GM23338 (cell line): Measurements from ENCODE around the gene TAS2R4.

Source experiments
- CTCF ChIP-seq, 2 experiments: fragments of 200-600 bp in 1 of 2; sonication (generic) in 1 of 2; conservative IDR thresholded peaks; 2 replicates each; pipeline versions ENCODE4 v1.5.1 to v1.6.1; 2016 to 2017; ENCODE audit warnings: antibody characterized with exemption in 2 of 2, low read depth in 2 of 2, mild to moderate bottlenecking in 2 of 2, moderate library complexity in 1 of 2
- EZH2 ChIP-seq: fragments of 200-600 bp; sonication (generic); IDR thresholded peaks from one replicate; pipeline ENCODE4 v1.8.0; 2017; ENCODE audit warnings: antibody characterized with exemption, mild to moderate bottlenecking, low read depth; ENCODE audit not compliant: unreplicated experiment
- EZH2phosphoT487 ChIP-seq: fragments of 200-600 bp; sonication (generic); IDR thresholded peaks from one replicate; pipeline ENCODE4 v1.8.1; 2018; ENCODE audit warnings: antibody characterized with exemption; ENCODE audit not compliant: unreplicated experiment
- JUNB ChIP-seq: IDR thresholded peaks from one replicate; pipeline ENCODE4 v1.6.1; 2016; ENCODE audit warnings: antibody characterized with exemption; ENCODE audit not compliant: unreplicated experiment
- POLR2AphosphoS5 ChIP-seq: IDR thresholded peaks from 2 replicates; pipeline ENCODE4 v1.6.1; 2016; ENCODE audit warnings: antibody characterized with exemption, low read depth
- ZNF462 ChIP-seq: fragments of 250-450 bp; sonication (Bioruptor Pico); IDR thresholded peaks from 2 replicates; pipeline ENCODE4 v1.5.0; 2020; ENCODE audit warnings: mild to moderate bottlenecking, moderate library complexity

GRCh38 chr7:141820067-141820466, 43.6 kb downstream of the TAS2R4 start:
- no peak for TF ChIP-seq EZH2
- no peak for TF ChIP-seq CTCF (conservative IDR thresholded peaks at IDR 0.05; ENCODE audit: low read depth in 2 of 2)
- no peak for TF ChIP-seq POLR2AphosphoS5
- no peak for TF ChIP-seq JUNB
- no peak for TF ChIP-seq ZNF462 (CRISPR knock-in tag)
- TF ChIP-seq EZH2phosphoT487: no peak
